ENCODE results near the gene DBP. TPM values are rescaled to one million over a fixed set of nuclear protein-coding genes. Genes with fewer than 3 reads are reported as not detected.

The DBP gene
- total and polyA plus RNA-seq, 2 of the 13 experiments (the other 11 are each of a cell fraction or from before 2014, with no cell fraction given) = 1.7 to 5.8 TPM

DNA sequence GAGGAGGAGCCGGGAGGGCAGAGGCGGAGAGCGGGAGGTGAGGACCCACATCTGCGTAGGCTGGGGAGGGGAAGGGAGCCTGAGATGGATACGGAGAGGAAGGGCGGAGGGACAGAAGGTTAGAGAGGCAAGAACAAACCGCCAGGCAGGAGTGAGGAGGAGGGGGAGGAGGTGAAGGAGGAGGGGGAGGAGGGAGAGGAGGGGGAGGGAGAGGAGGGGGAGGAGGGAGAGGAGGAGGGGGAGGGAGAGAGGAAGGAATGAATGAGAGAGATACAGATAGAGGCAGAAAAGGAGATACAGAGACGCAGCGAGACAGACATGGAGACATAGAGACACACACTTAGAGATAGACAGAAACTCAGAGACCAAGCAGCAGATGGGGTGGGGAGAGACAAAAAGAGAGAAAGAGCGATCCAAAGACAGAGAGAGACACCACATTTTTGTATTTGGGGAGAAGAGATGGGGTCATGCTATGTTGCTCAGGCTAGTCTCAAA lies 9.6 kb upstream of the DBP start:
- Histone ChIP-seq H3K4me1 (ENCODE audit: insufficient read depth, low read length) (peaks cover 24% of the 10 kb centered on the region), H3K4me3 (replicated peaks in 1 of 3; ENCODE audit: insufficient read depth in 1 of 3, low read depth in 2 of 3, low read length in 3 of 3) (peak overlapping the region in 1 of 3 experiments; percentile 69; a peak in 1 of 6 replicates), H3K9ac (ENCODE audit: insufficient read depth, low read depth, low read length) (no peak overlapping the region; the same call in 1 of the 2 replicates), H3K4me2 (ENCODE audit: low read depth, low read length) (peak overlapping the region; percentile 88; the same call in 1 of the 2 replicates), H3K79me2 (ENCODE audit: insufficient read depth, low read length) (no peaks in the 10 kb centered on the region), H3K36me3 (replicated peaks in 1 of 2; ENCODE audit: control insufficient read depth in 1 of 2, insufficient read depth in 2 of 2, low read length in 2 of 2) (no peaks in the 10 kb centered on the region), H3K9me3 (ENCODE audit: low read length) (no peaks in the 10 kb centered on the region), H2AFZ (ENCODE audit: low read length) (no peak overlapping the region), H3K27ac (ENCODE audit: extremely low read length, insufficient read depth, low read length) (no peak overlapping the region), H4K20me1 (ENCODE audit: insufficient read depth, low read length) (no peaks in the 10 kb centered on the region), H3K27me3 (ENCODE audit: control insufficient read depth in 1 of 2, insufficient read depth in 2 of 2, low read length in 2 of 2) (peaks cover 0 to 1% of the 10 kb centered on the region in 2 experiments; a peak in 2 of 5 replicates)
- 12% methylated on average over 10 of the region's 10 CpGs for WGBS (ENCODE audit: low lambda C conversion rate)
- ATAC-seq = no peak
- intact Hi-C loops (cut with micrococcal nuclease; ENCODE audit: unreplicated experiment) (loop anchor here (2.0 kb wide), 1 partner anchor 34 kb away; no protein-coding TSS in a partner anchor), in situ Hi-C loops (cut with HindIII; ENCODE audit: extremely low pct_ligation_motif_present, low pct_unique_long_range_greater_than_20kb) (loop anchor here (5.0 kb wide), 2 partner anchors 141 to 196 kb away; no protein-coding TSS in a partner anchor)
- FAIRE-seq = no peak
- peak; percentile 83 for TF ChIP-seq PCBP2 (optimal IDR thresholded peaks at IDR 0.05; ENCODE audit: low read depth, low read length, poor library complexity, severe bottlenecking)
- TF ChIP-seq, protein P1, sequence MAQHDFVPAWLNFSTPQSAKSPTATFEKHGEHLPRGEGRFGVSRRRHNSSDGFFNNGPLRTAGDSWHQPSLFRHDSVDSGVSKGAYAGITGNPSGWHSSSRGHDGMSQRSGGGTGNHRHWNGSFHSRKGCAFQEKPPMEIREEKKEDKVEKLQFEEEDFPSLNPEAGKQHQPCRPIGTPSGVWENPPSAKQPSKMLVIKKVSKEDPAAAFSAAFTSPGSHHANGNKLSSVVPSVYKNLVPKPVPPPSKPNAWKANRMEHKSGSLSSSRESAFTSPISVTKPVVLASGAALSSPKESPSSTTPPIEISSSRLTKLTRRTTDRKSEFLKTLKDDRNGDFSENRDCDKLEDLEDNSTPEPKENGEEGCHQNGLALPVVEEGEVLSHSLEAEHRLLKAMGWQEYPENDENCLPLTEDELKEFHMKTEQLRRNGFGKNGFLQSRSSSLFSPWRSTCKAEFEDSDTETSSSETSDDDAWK (CRISPR knock-in tag; IDR thresholded peaks at IDR 0.05) = no peak
- 0 out of 2 replicates have a peak, but pooled peaks have one; percentile 37 for TF ChIP-seq PCBP1 (IDR thresholded peaks at IDR 0.05; ENCODE audit: borderline replicate concordance, low read depth, low read length)
- peak; percentile 95 for TF ChIP-seq ZNF263 (CRISPR knock-in tag; IDR thresholded peaks at IDR 0.05)
- TF ChIP-seq HNRNPK (IDR thresholded peaks at IDR 0.05; ENCODE audit: low read depth, low read length, poor library complexity, severe bottlenecking) = peak; percentile 46
- 0 out of 2 replicates have a peak, but pooled peaks have one; percentile 36 for TF ChIP-seq ZKSCAN5 (CRISPR knock-in tag; IDR thresholded peaks at IDR 0.05)
- ChIA-PET POLR2A (interaction anchor here (1.3 to 3.4 kb wide), 5 partner anchors 13 to 160 kb away, joined by 3 to 16 read pairs (median 7); partner anchors contain the start of genes RPL18 and SPHK2), CTCF (ENCODE audit: low intra/inter-chr PET ratio, low total read pairs) (interaction anchor here (1.2 to 1.6 kb wide), 3 partner anchors 9 to 92 kb away, joined by 3 to 10 read pairs (median 7); partner anchors contain the start of gene DBP)
- DNase-seq (ENCODE audit: low spot score) = no peak
- BruUV-seq (replicated peaks) = no TSS peak

All from HepG2 (cell line).